ENCODE results near the gene FOXD4L3.
"Not testable (repeated sequence)": the region's sequence is repeated elsewhere in the genome, so short reads cannot be mapped to it uniquely, and the experiment has no call there.

Gene FOXD4L3

GRCh38 chr9:68351689-68352088, 49.0 kb downstream of the FOXD4L3 start:
- DNase-seq, result not testable (repeated sequence)

Measured in CD4-positive, alpha-beta T cell treated with Interferon alpha-2 for 1 hour (primary cell).